A549 (cell line): ENCODE results near the gene WBP2.

ENCODE experiments used
- CTCF ChIP-seq: fragments of >200 bp; sonication (Bioruptor Twin); formaldehyde crosslinking; IDR thresholded peaks from 3 replicates; pipeline ENCODE4 v1.5.1; 2016
- EP300 ChIP-seq, 2 experiments: fragments of >200 bp; sonication (Bioruptor Twin); formaldehyde crosslinking; IDR thresholded peaks; 2 replicates in 1 of 2; 3 replicates in 1 of 2; pipeline ENCODE4 v1.6.1; 2016 to 2017
- ESRRA ChIP-seq: fragments of 150-350 bp; IDR thresholded peaks from 2 replicates; pipeline ENCODE4 v1.6.1; 2014; ENCODE audit warnings: mild to moderate bottlenecking, low read length, borderline replicate concordance
- HOXA7 ChIP-seq: fragments of 250-450 bp; sonication (Bioruptor Pico); IDR thresholded peaks from 2 replicates; pipeline ENCODE4 v1.5.0; 2020; ENCODE audit warnings: mild to moderate bottlenecking, moderate library complexity
- JUN ChIP-seq, 2 experiments: fragments of >200 bp; sonication (Bioruptor Twin); formaldehyde crosslinking; IDR thresholded peaks; 2 replicates in 1 of 2; 3 replicates in 1 of 2; pipeline ENCODE4 v1.6.1; 2016 to 2017
- KDM5A ChIP-seq: fragments of 200-600 bp; sonication (generic); IDR thresholded peaks from 2 replicates; pipeline ENCODE4 v1.6.1; 2016; ENCODE audit warnings: antibody characterized with exemption, mild to moderate bottlenecking
- MYC ChIP-seq: IDR thresholded peaks from 2 replicates; pipeline ENCODE4 v1.6.1; 2012; ENCODE audit warnings: mild to moderate bottlenecking, inconsistent platforms, low read length, improper control_type of control experiment, borderline replicate concordance
- POLR2A ChIP-seq: IDR thresholded peaks from 2 replicates; pipeline ENCODE4 v1.6.1; 2012; ENCODE audit warnings: mild to moderate bottlenecking, low read length
- POLR2AphosphoS2 ChIP-seq: conservative IDR thresholded peaks from 2 replicates; pipeline ENCODE4 v1.6.1; 2012; ENCODE audit warnings: low read length, improper control_type of control experiment, inconsistent platforms
- ZC3H11A ChIP-seq: fragments of 450-650 bp; IDR thresholded peaks from 2 replicates; pipeline ENCODE4 v1.6.1; 2014; ENCODE audit warnings: antibody characterized with exemption, mild to moderate bottlenecking
- TF ChIP-seq, protein P1 (sequence below): IDR thresholded peaks from 2 replicates; pipeline ENCODE4 v1.6.1; 2012
- TF ChIP-seq, protein P2 (sequence below): IDR thresholded peaks from 2 replicates; pipeline ENCODE4 v1.6.1; 2012; ENCODE audit warnings: low read depth, borderline replicate concordance

DNA sequence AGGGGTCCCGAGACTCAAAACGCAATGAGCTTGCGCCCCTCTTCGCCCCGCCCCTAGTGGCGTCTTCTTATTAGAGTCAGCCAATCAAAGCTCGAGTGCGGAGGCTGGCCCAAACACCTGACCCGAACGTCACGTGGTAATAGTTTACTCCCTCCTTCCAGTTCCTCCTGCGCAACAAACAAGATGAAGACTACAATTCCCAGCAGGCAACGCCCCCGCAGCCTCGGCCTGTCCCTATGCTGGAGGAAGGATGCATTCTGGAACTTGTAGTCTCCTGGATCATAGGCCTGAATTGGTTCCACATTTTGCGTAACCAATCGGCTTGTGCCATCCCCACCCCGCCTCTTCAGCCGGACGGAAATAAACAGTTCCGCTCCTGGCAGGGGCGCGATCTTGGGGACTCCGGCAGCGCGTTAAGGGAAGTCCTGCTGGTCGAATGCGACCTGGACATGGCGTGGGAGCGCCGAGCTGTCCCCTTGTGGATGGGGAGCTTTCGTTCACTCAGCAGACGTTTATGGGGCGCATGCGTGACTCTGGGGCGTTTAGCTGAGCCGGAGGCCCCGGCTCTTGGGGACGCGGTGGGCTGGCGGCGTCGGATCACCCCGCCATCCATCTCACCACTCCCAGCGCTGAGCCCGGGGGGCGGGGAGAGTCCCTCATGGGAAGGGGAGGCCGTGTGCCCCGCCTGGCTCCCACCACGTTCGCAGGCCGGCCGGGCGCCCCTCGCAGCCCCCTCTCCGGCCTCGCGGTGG lies at the start of gene WBP2:
- no peak for TF ChIP-seq ZC3H11A
- peak in 1 of 2 experiments; percentile 74; a peak in 3 of 5 replicates for TF ChIP-seq JUN (IDR thresholded peaks at IDR 0.05)
- TF ChIP-seq POLR2A, result peak; percentile 95
- TF ChIP-seq, protein P1, sequence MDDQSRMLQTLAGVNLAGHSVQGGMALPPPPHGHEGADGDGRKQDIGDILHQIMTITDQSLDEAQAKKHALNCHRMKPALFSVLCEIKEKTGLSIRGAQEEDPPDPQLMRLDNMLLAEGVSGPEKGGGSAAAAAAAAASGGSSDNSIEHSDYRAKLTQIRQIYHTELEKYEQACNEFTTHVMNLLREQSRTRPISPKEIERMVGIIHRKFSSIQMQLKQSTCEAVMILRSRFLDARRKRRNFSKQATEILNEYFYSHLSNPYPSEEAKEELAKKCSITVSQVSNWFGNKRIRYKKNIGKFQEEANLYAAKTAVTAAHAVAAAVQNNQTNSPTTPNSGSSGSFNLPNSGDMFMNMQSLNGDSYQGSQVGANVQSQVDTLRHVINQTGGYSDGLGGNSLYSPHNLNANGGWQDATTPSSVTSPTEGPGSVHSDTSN, result no peak; the same call in 1 of the 2 replicates
- TF ChIP-seq POLR2AphosphoS2, result no peak
- peak; percentile 63; the same call in 2 of the 3 replicates for TF ChIP-seq CTCF
- TF ChIP-seq KDM5A, result peak; percentile 91
- TF ChIP-seq EP300 (IDR thresholded peaks at IDR 0.05), result no peak
- TF ChIP-seq, protein P2, sequence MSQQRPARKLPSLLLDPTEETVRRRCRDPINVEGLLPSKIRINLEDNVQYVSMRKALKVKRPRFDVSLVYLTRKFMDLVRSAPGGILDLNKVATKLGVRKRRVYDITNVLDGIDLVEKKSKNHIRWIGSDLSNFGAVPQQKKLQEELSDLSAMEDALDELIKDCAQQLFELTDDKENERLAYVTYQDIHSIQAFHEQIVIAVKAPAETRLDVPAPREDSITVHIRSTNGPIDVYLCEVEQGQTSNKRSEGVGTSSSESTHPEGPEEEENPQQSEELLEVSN, result no peak
- TF ChIP-seq MYC, result peak; percentile 24; the same call in 1 of the 2 replicates
- TF ChIP-seq ESRRA, result no peak
- TF ChIP-seq HOXA7 (CRISPR knock-in tag), result no peak
